AG09319 (cell line): ENCODE data around the gene GLT1D1.

Source experiments
- DNase-seq: peaks from one replicate; pipeline ENCODE4 v3.0.0-alpha.2; 2010; ENCODE audit warnings: low read depth; ENCODE audit errors: extremely low read depth
- CTCF ChIP-seq: IDR thresholded peaks from 2 replicates; pipeline ENCODE4 v1.5.1; 2011; ENCODE audit warnings: low read depth, mild to moderate bottlenecking, inconsistent platforms, low read length, moderate library complexity

GLT1D1 gene

DNA sequence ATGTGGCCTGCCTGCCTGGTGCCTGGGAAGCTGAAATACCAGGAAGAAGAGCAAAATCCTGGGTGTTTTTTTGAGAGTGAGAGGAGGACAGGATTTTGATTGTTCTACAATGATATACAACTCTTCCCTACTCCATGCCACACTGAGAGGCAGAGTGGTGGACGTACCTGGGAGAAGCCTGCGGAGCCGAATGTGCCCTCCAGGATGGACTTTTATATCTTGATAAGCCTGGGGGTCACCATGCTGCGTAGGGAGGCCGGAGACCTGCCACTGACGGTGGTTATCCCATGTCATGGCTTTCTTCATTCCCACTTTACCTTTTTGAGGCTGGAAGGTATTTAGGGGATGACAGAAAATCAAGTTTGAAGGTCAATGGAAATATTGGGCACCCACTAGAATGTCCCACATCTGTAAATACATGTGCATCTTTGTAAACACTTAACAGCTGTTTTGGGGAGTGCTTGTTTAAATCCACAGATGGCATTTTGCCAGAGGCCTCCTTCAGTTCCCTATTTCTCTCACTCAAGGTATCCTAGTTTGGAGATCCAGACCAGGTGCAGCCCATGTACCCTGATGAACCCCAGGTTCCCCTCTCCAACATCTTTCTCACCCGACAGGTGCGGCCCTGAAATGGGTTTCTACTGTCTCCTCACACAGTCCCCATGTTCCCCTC, 1.1 kb upstream of the GLT1D1 start:
- no peak for TF ChIP-seq CTCF
- DNase-seq: no peak

GRCh38 chr12:128853600-128854197, 421 bp downstream of the GLT1D1 start:
- no peak for TF ChIP-seq CTCF
- DNase-seq: no peak

DNA sequence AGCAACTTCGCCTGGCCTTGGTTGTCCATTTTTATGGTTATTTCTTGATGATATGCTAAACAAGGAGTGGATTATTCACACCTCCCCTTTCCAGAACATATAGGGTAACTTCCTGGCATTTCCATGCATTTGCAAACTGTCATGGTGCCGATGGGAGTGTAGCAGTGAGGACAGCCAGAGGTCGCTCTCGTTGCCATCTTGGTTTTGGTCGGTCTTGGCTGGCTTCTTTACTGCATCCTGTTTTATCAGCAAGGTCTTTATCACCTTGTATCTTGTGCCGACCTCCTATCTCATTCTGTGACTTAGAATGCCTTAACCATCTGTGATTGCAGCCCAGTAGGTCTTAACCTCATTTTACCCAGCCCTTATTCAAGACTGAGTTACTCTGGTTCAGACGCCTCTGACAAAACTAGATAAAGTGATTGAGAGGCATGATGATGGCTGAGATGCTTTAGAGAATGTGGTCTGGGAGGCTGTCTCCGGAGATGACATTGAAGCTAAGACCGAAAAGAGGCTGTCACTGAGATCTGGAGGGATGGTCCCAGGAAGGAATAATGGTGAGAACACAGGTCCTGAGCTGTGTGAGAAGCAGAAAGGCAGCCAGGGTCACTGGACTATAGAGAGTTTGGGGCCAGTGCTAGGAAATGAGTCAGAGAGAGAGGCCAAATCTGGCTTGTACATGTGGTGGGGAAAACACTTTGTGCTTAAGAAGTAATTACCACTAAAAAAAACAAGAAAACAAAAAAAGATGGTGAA, 2.9 kb downstream of the GLT1D1 start:
- no peak for TF ChIP-seq CTCF
- no peak for DNase-seq

GRCh38 chr12:128856791-128857078, 3.5 kb downstream of the GLT1D1 start:
- no peak for TF ChIP-seq CTCF
- DNase-seq: no peak

GRCh38 chr12:128857133-128857763, 4.0 kb downstream of the GLT1D1 start:
- no peak for DNase-seq
- TF ChIP-seq CTCF: no peak

DNA sequence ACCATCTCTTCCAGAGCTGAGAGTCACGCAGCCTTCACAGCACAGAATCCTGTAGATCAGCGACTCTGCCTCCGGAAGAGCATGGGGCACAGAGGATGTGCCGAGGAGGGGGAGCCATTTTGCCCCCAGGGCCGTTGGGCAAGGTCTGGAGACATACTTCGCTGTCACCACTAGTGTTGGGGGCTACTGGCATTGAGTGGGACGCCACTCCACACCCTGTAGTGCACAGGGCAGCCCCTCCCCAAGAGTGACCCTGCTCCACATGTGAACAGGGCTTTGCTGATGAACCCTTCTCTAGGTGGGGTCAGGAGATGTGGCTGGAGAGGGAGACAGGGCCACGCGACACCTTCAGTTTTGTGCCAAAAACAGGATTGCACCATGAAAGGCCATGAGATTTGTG, 6.0 kb downstream of the GLT1D1 start:
- TF ChIP-seq CTCF: no peak
- no peak for DNase-seq
